Measurements from ENCODE around the gene RFPL2.
"Not testable (repeated sequence)": the region's sequence is repeated elsewhere in the genome, so short reads cannot be mapped to it uniquely, and the experiment has no call there.

Gene RFPL2

DNA sequence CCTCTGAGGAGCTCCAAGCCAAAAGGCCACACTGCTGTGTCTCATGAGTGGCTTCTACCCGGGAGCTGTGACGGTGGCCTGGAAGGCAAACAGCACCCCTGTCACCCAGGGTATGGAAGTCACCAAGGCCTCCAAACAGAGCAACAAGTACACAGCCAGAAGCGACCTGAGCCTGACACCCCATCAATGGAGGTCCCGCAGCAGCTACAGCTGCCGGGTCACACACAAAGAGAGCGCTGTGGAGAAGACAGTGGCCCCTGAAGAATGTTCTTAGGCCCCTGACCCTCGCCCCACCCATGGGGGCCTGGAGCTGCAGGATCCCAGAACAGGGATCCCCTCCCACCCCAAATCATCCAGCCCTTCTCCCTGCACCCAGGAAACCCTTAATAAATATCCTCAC, 4.9 kb downstream of the RFPL2 start:
- TF ChIP-seq, protein P1, sequence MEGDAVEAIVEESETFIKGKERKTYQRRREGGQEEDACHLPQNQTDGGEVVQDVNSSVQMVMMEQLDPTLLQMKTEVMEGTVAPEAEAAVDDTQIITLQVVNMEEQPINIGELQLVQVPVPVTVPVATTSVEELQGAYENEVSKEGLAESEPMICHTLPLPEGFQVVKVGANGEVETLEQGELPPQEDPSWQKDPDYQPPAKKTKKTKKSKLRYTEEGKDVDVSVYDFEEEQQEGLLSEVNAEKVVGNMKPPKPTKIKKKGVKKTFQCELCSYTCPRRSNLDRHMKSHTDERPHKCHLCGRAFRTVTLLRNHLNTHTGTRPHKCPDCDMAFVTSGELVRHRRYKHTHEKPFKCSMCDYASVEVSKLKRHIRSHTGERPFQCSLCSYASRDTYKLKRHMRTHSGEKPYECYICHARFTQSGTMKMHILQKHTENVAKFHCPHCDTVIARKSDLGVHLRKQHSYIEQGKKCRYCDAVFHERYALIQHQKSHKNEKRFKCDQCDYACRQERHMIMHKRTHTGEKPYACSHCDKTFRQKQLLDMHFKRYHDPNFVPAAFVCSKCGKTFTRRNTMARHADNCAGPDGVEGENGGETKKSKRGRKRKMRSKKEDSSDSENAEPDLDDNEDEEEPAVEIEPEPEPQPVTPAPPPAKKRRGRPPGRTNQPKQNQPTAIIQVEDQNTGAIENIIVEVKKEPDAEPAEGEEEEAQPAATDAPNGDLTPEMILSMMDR (IDR thresholded peaks at IDR 0.05): no peak

DNA sequence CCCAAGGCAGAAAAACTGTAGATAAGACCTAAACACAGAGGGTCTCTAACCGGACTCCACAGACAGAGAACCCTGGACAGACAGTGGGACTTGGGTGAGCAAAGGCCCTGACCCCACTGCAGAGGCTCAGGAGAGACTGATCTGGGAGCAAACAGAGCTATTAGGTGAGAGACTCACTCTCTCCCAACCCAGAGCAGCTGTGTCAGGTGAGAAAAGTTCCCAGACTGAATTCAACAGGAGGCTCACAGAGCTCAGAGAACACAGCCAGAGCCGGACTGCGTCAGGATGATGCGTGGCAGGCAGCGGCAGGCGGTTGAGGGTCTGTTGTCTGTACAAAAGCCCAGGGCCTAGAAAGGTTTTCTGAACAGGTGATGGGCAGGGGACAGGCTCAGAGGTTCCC, 5.5 kb downstream of the RFPL2 start:
- Histone ChIP-seq H3K27ac (no peak overlapping the region), H3K4me3 (no peak overlapping the region)
- no peak for DNase-seq (ENCODE audit: low spot score)
- TF ChIP-seq, protein P1 (IDR thresholded peaks at IDR 0.05): no peak

More for the DNA sequence above, 4.9 kb downstream of the RFPL2 start:
- no peak for DNase-seq (ENCODE audit: low spot score)
- Histone ChIP-seq H3K4me3 (no peak overlapping the region), H3K27ac (no peak overlapping the region)

DNA sequence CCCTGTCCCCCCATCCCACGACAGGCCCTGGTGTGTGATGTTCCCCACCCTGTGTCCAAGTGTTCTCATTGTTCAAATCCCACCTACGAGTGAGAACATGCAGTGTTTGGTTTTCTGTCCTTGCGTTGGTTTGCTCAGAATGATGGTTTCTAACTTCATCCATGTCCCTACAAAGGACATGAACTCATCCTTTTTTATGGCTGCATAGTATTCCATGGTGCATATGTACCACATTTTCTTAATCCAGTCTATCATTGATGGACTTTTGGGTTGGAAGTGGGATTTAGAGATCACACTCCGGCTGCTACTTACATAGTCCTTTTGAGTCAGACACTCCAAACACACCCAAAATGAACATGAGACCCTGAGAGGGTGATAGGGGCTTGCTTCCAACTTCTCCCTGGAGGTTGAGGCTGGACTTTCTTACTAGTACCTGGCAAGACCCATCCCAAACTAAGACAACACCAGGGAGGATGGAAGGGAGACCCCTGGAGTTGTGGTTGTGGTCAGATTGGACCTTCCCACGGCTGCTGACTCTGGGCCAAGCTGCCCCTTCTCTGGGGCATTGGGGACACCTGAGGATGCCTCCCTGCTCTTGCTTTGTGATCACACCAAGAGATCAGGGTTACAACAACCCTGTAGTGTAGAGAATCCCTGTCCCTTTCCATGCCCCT, 7.2 kb downstream of the RFPL2 start:
- H3K4me3 ChIP-seq; DNase-seq (ENCODE audit: low spot score); H3K27ac ChIP-seq: not testable (repeated sequence)

DNA sequence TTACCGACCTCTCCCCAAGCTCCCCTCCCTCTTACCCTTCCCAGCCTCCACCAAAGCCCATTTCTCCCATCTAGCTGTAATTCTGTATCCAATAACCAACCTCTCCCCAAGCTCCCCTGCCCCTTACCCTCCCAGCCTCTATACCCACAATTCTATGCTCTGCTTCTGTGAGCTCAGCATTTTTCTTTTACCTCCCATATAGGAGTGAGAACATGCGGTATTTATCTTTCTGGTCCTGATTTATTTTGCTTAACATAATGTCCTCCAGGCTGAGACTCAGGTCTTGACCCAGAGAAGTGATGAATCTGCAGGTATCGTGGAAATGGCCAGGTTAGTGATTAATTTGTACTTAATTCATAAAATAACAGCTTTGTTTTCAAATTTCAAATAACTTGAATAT, 9.0 kb downstream of the RFPL2 start:
- not testable (repeated sequence) for DNase-seq (ENCODE audit: low spot score); H3K27ac ChIP-seq; H3K4me3 ChIP-seq

DNA sequence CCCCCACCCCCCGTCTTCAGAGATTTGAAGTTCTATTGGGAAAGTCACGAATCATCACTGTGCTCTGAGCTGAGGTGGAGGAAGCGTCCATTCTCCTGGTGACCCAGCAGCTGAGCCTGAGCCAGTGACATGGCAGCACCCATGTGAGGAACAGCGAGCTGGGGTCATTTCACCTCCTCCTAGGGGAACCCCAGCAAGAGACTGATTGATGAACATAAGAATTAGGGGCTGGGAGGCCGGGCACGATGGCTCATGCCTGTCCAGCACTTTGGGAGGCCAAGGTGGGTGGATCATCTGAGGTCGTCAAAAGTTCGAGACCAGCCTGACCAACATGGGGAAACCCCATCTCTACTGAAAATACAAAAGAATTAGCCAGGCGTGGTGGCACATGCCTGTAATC, 11.5 kb downstream of the RFPL2 start:
- H3K4me3 ChIP-seq; H3K27ac ChIP-seq; DNase-seq (ENCODE audit: low spot score): not testable (repeated sequence)

DNA sequence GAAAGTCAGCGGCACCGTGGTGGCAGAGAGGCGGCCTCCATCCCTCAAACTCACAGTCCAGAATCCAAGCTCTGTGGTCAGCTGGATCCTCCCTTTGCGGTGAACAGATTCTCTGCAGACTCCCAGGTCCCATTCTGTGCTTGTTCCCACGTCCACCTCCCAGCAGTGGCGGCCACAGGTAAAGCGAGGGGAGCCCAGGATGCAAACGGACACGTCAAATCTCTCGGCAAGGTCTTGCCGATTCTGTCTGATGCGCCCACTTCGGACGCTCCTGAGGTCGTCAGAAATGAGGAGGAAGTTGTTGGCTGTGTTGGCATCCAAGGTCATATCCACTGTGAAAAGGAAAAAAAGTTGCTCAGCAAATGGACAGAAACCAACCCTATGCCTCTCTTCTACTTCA, 13.9 kb downstream of the RFPL2 start:
- DNase-seq (ENCODE audit: low spot score); H3K27ac ChIP-seq; H3K4me3 ChIP-seq: not testable (repeated sequence)

DNA sequence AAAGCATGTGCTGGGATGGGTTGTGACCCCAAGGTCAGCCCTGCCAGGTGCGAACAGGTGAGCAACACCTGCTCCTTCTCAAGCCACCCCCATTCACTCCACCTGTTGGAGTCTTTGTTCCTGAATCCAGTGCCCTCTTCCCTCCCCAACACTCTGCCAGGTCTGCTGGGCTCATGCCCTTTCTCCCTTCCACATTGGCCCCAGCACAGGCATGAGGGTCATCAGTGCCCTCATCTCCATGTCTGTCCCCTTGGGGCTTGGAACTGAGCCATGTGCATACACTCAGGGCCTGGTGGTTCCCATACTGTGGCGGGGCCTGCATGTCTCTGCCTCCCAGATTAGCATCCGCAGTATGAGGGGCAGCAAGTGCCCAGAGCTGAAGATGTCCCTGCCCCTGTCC, 19.1 kb downstream of the RFPL2 start:
- Histone ChIP-seq H3K27ac (no peak overlapping the region), H3K4me3 (no peak overlapping the region)
- TF ChIP-seq, protein P1 (IDR thresholded peaks at IDR 0.05): no peak
- DNase-seq (ENCODE audit: low spot score): peak; percentile 62

DNA sequence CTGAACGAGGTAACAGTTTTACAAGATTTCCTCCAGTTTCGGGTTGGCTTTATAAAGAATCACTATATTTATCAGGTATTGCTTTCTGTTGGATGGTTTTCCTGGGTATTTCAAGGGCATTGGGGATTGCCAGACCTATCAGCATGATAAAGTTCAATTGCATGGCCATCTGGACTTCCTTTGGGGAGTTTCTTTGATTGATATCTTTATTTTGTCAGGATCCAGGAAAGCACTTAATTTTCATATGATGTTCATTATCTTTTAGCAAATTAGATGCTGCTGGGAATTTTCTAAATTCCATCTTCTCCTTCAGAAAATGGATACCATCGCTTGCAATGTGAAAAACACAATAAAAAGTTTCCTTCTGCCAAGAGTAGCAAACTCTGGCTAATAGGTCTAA, 21.2 kb downstream of the RFPL2 start:
- Histone ChIP-seq H3K4me3 (no peak overlapping the region), H3K27ac (no peak overlapping the region)
- no peak for DNase-seq (ENCODE audit: low spot score)
- TF ChIP-seq, protein P1 (IDR thresholded peaks at IDR 0.05): no peak

DNA sequence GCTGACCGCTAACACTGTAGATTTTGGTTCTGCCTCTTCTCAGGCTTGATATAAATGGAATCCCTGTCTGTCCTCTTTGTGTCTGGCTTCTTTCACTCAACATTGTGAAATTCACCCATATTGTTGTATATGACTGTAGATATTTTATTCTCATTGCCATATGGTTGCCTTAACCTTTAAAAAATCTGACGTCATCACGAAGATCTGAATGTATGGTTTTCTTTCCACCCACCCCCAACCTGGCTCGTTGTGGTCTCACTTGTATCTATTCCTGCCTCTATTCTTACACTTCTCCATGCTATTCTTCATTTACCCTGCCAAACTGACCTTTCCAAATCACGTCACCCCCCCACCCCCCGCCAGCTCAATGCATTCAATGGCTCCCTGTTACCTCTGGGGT, 23.8 kb downstream of the RFPL2 start:
- no peak overlapping the region for H3K27ac ChIP-seq
- H3K4me3 ChIP-seq: no peak overlapping the region
- TF ChIP-seq, protein P1 (IDR thresholded peaks at IDR 0.05): no peak
- no peak for DNase-seq (ENCODE audit: low spot score)

Measured in coronary artery (tissue), 2 donors.